ENCODE results near the gene NOTUM.
"Not testable (repeated sequence)": the region's sequence is repeated elsewhere in the genome, so short reads cannot be mapped to it uniquely, and the experiment has no call there.

The NOTUM gene

GRCh38 chr17:81995463-81996231 is 34.7 kb upstream of the NOTUM start:
- no peak for DNase-seq

DNA sequence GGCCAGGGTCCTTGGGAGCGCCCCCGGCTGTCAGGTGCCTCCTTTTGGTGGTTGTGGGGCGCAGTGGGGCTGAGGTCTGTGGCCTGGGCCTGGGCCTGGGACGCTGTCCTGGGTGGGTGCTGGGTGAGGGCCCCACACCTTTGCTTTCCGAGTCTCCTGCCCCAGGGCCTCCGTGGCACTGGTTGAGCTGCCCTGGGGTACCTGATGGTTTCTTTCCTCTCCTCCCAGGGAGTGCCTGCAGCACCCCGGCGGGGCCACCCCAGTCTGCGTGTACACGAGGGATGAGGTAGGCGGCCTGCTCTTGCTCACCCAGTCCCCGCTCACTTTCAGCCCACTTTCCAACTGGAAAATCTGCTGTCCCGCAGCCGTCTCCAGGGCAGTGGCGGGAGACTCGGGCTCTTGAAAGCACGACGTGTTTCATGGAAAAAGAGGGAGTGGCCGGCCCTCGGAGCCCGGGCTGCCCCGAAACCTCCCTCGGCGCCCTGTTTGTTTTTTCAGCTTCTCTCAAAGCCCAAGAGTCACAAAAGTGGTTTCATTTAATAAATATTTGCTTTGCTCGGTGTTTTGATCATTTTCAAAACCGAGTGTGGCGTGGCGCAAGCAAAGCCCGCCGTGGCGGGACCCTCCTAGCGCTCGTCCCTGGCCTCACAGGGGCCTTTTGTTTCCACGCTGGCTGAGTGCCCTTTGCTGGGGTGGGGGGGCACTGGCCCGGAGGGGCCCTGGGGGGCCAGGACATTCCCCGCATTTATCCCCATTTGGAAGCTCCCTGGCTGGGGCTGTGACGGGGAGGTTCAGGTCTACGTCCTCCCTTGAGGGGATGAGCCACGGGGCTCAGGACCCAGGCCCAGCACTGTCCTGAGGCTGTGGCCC is 33.8 kb upstream of the NOTUM start:
- DNase-seq = no peak

GRCh38 chr17:81993729-81994592 is 33.0 kb upstream of the NOTUM start:
- DNase-seq = no peak

DNA sequence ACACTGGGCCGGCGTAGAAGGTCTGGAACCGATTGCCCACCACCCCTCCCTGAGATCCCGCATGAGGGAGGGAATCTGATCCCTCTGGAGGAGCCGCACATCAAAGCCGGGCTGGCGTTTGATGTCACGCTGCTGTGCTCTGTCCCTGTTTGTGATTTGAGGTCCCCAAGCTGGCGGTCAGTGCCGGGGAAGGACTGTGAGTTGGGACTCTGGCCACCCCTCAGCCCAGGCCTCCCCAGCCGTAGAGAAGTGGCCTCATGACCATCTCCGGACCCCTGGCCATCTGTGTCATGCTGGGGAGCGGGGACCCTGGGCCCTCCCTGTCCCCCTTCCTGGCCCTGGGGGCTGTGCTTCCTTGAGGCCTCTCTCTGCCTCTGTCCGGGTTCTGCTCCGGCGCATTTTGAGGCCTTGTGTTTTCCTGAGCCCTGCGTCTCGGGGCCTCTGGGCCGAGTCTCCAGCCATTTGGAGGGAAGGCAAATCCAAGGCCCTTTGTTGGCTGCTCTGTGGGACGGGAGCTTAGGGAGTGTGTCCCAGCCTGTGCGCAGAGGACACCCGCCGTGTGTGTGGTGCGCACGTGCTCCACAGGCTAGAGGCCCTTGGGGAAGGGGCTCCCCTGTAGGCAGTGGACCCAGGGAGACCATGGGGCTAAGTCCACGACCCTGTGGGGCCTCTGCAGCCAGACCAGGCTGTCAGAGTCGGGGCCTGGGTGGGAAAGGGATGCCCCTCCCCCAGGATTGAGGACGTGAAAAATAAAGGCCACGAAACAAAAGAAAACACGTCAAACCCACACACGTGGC is 31.5 kb upstream of the NOTUM start:
- DNase-seq = no peak

DNA sequence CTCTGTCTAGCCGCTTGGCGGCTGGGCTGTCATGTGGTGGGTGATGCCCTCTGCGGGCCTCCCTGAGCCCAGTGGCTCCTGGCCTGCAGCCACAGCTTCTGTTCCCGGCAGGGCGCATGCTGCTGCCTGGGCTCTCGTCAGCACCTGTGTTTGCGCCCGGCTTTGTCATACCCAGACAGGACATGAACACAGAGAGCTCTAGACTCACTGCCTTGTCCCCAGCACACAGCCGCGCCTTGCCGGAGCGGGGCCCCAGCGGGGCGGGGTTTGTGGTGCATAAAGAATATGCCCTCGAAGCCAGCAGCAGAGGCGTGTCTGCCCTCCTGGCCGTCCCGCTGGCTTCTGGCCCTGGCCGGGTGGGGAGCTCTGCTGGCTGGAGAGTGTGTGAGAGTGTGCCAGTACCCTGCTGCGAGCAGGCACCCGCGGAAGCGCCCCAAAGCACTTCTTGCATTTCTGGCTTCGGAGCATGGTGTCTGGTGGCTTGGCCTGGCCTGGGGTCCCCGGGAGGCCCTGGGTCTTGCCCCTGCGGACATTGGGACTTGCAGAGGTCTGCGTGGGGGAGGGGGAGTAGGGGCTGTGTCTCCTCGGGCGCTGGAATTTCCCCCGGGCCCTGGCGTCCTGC is 30.8 kb upstream of the NOTUM start:
- peak; percentile 64 for DNase-seq

GRCh38 chr17:81990836-81991683 is 30.1 kb upstream of the NOTUM start:
- no peak for DNase-seq

- no peak for DNase-seq
These were observed 26.3 kb upstream of the NOTUM start for GRCh38 chr17:81987161-81987770.

- no peak for DNase-seq
These were observed 25.6 kb upstream of the NOTUM start for GRCh38 chr17:81986606-81987005.

- DNase-seq = no peak
These were observed 23.9 kb upstream of the NOTUM start for GRCh38 chr17:81984773-81985410.

DNA sequence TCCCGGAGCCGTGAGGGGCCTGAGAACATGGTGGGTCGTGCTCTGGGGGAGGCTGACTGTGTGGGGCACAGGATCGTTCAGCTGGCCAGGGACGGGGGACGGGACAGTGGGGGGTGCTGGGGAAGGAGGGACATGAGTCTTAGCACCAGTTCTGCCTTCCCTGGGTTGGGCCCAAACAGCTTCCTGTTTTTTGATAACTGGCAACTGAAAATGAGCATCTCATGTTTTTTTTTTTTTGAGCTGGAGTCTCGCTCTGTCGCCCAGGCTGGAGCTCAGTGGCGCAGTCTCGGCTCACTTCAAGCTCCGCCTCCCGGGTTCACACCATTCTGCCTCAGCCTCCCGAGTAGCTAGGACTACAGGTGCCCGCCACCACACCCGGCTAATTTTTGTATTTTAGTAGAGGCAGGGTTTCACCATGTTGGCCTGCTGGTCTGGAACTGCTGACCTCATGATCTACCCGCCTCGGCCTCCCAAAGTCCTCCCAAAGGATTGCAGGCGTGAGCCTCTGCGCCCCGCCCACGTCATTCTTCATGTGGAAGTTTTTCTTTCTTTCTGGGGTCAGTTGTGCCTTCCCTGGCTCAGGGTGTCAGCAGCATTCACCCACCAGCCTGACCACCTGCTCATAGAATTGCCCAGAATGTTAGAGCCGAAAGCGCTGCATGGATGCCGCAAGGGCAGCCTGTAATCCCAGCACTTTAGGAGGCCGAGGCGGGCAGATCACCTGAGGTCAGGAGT is 22.8 kb upstream of the NOTUM start:
- DNase-seq = peak; percentile 47

GRCh38 chr17:81983011-81983638 is 22.1 kb upstream of the NOTUM start:
- no peak for DNase-seq

- DNase-seq = not testable (repeated sequence)
These were observed 20.5 kb upstream of the NOTUM start for GRCh38 chr17:81981511-81981910.

- peak; percentile 78 for DNase-seq
These were observed 19.8 kb upstream of the NOTUM start for GRCh38 chr17:81980707-81981343.

DNA sequence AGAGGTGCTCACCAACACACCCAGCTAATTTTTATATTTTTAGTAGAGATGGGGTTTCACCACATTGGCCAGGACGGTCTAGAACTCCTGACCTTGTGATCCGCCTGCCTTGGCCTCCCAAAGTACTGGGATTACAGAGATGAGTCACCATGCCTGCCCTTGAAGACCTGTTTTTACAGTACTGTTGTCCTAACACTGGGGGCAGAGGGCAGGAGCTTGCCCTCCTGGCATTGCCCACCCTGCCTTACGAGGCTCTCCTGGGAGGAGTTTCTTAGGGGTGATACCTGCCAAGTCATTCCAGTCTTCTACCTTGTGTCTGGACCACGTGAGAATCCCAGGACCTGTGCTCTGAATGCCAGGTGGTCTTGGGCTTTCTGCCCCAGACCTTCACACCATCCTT is 19.1 kb upstream of the NOTUM start:
- DNase-seq = no peak

DNA sequence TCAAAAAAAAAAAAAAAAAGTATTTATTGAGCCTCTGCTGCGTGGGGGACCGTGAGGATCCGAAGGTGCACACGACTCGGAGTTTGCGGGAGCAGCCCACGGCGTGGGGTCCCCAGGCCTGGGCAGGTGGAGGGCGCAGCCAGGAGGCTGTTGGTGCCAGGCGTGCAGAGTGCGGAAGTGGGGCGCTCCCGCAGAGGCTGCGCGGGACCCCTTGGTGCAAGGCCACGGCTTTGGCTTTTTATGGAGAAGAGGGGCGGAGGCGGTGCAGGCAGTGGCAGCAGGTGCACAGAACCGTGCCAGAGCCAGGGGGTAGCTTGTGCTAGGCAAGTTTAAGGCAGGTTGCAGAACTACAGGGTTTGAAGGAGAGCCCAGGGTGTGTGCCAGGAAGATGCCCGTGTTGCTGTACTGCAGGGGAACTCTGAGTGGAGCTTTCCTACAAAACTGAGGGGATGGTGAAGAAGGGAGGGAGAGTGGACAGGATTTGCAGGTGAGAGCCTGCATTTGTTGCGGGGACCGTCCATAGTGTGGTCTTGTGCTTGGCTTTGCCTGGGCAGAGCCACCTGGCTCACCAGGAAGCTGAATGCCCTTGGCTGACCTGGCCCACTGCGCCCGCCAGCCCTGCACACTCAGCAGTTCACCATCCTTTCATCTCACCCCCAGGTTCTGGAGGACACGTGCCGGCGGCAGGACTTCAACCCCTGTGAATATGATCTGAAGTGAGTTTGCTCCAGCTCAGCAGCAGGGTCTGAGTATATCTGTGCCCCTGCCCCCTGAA is 17.7 kb upstream of the NOTUM start:
- no peak for DNase-seq

DNA sequence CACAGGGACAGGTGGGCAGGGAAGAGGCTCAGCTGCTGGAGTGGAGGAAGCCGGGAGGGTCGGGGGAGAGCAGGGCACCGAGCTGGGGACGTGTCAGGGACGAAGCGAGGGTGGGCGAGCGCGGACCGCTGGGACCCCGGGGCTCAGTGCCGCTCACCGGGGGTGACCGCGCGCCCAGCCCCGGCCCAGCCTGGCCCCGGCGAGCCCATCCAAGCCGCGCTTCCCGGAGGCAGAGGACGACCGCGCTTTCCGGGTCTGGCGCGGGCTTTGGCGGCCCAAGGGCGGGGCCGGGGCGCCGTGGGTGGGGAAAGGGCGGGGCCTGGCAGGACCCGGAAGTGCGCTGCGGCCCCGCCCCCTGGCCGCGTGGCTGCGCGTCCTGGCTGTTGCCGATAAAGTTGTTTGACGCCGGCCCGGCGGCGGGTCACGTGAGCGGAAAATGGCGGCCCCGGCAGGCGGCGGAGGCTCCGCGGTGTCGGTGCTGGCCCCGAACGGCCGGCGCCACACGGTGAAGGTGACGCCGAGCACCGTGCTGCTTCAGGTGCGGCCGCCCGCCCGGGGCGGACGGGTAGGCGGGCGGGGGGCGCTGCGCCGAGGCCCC is 16.3 kb upstream of the NOTUM start, which contains the start of gene ASPSCR1:
ASPSCR1 (plus strand) TSS at position 419 of the 598 bp plus-strand sequence; CDS start at position 437, 18 bp downstream.
- DNase-seq = peak; percentile 94
